HepG2 (cell line): ENCODE measurements around the gene OR10H1. TPM values are rescaled to one million over a fixed set of nuclear protein-coding genes. Genes with fewer than 3 reads are reported as not detected.

Experiments used
- ATAC-seq: fragments of 200-7000 bp; cut with Tn5 transposase; 3 replicates; pipeline ENCODE4 v1.9.1; 2020; ENCODE audit warnings: mild to moderate bottlenecking, moderate library complexity
- BruUV-seq: library from RNA; stranded (reverse); fragments of 400-500 nt; replicated peaks from 2 replicates; lab custom pipeline; 2021; lab: Mats Ljungman, UMichigan
- CTCF ChIA-PET: fragments of 300-600 bp; formaldehyde crosslinking; extraction: SDS; loops from one replicate; lab custom pipeline; 2021; ENCODE audit warnings: low total read pairs, inconsistent platforms, low intra/inter-chr PET ratio; lab: Yijun Ruan, JAX
- POLR2A ChIA-PET: fragments of 350-600 bp; sonication (Branson Sonifier 250); formaldehyde crosslinking; loops from one replicate; lab custom pipeline; 2020; ENCODE audit warnings: antibody characterized with exemption, inconsistent platforms; lab: Yijun Ruan, JAX
- DNase-seq: peaks from one replicate; pipeline ENCODE4 v3.0.0-alpha.2; 2015; ENCODE audit warnings: low spot score
- FAIRE-seq: peaks from 3 replicates; lab custom pipeline; 2011; peaks lifted over from hg19 to GRCh38; lab: Jason Lieb, UNC
- H2AFZ ChIP-seq: one replicate; pipeline ENCODE4 v1.6.1; 2011; ENCODE audit warnings: low read length, inconsistent platforms
- H3K27ac ChIP-seq: fragments of 300-600 bp; 3 replicates; pipeline ENCODE4 v1.8.0; 2011; ENCODE audit warnings: mixed run types, mild to moderate bottlenecking, mixed read lengths, low read length, inconsistent platforms; ENCODE audit not compliant: insufficient read depth; ENCODE audit errors: extremely low read length
- H3K27me3 ChIP-seq, 2 experiments: fragments of 200-600 bp in 1 of 2; 2 replicates in 1 of 2; 3 replicates in 1 of 2; pipeline versions ENCODE4 v1.6.0 to v1.8.0; 2011; ENCODE audit warnings: low read length in 2 of 2, mild to moderate bottlenecking in 2 of 2, moderate library complexity in 2 of 2, inconsistent platforms in 1 of 2; ENCODE audit not compliant: insufficient read depth in 2 of 2, control insufficient read depth in 1 of 2
- H3K36me3 ChIP-seq, 2 experiments: fragments of 200-600 bp in 1 of 2; replicated peaks in 1 of 2; 2 replicates in 1 of 2; 3 replicates in 1 of 2; pipeline versions ENCODE4 v1.5.1 to v1.8.0; 2011; ENCODE audit warnings: low read length in 2 of 2, inconsistent platforms in 1 of 2; ENCODE audit not compliant: insufficient read depth in 2 of 2, control insufficient read depth in 1 of 2
- H3K4me1 ChIP-seq: 2 replicates; pipeline ENCODE4 v1.5.1; 2012; ENCODE audit warnings: low read length, inconsistent platforms; ENCODE audit not compliant: insufficient read depth
- H3K4me2 ChIP-seq: 2 replicates; pipeline ENCODE4 v1.6.0; 2011; ENCODE audit warnings: low read depth, low read length, inconsistent platforms
- H3K4me3 ChIP-seq, 3 experiments: fragments of 200-600 bp in 1 of 3; sonication (generic), shearing (Covaris generic) in 1 of 3; replicated peaks in 1 of 3; 2 replicates each; pipeline ENCODE4 v1.5.1; 2011 to 2016; ENCODE audit warnings: low read length in 3 of 3, inconsistent platforms in 2 of 3, low read depth in 2 of 3, mild to moderate bottlenecking in 2 of 3, control low read depth in 1 of 3, mixed read lengths in 1 of 3; ENCODE audit not compliant: insufficient read depth in 1 of 3
- H3K79me2 ChIP-seq: one replicate; pipeline ENCODE4 v1.6.1; 2011; ENCODE audit warnings: low read length, inconsistent platforms; ENCODE audit not compliant: insufficient read depth
- H3K9ac ChIP-seq: 2 replicates; pipeline ENCODE4 v1.6.0; 2011; ENCODE audit warnings: mild to moderate bottlenecking, low read depth, low read length, inconsistent platforms; ENCODE audit not compliant: insufficient read depth
- H3K9me3 ChIP-seq: 2 replicates; pipeline ENCODE4 v1.5.1; 2012; ENCODE audit warnings: mild to moderate bottlenecking, low read length
- H4K20me1 ChIP-seq: 2 replicates; pipeline ENCODE4 v1.6.0; 2011; ENCODE audit warnings: inconsistent platforms, mild to moderate bottlenecking, low read length, moderate library complexity; ENCODE audit not compliant: insufficient read depth
- CC2D1A ChIP-seq: sonication (generic); formaldehyde crosslinking; IDR thresholded peaks from 2 replicates; pipeline ENCODE4 v1.8.1; 2023; ENCODE audit warnings: mild to moderate bottlenecking, missing genetic modification reagents
- EP300 ChIP-seq, 3 experiments: sonication (generic) in 1 of 3; formaldehyde crosslinking in 1 of 3; IDR thresholded peaks; 2 replicates each; pipeline versions ENCODE4 v1.5.1 to v1.6.1; 2011 to 2020; ENCODE audit warnings: low read depth in 2 of 3, low read length in 2 of 3, borderline replicate concordance in 1 of 3, improper control_type of control experiment in 1 of 3, mild to moderate bottlenecking in 1 of 3, missing genetic modification reagents in 1 of 3, moderate library complexity in 1 of 3
- HIVEP1 ChIP-seq: sonication (generic); formaldehyde crosslinking; IDR thresholded peaks from 2 replicates; pipeline ENCODE4 v1.4.0; 2020; ENCODE audit warnings: mild to moderate bottlenecking, missing genetic modification reagents
- HNRNPK ChIP-seq: fragments of 200-400 bp; formaldehyde crosslinking; IDR thresholded peaks from 2 replicates; pipeline ENCODE4 v1.6.1; 2018; ENCODE audit warnings: low read length, low read depth, moderate library complexity, mild to moderate bottlenecking; ENCODE audit not compliant: poor library complexity, severe bottlenecking
- KAT2B ChIP-seq: fragments of 150-350 bp; IDR thresholded peaks from 2 replicates; pipeline ENCODE4 v1.6.1; 2014; ENCODE audit warnings: low read depth, low read length, borderline replicate concordance
- MED8 ChIP-seq: sonication (generic); formaldehyde crosslinking; IDR thresholded peaks from 2 replicates; pipeline ENCODE4 v1.8.1; 2023; ENCODE audit warnings: mild to moderate bottlenecking, missing genetic modification reagents; ENCODE audit not compliant: insufficient replicate concordance
- MEF2D ChIP-seq: sonication (generic); formaldehyde crosslinking; IDR thresholded peaks from 2 replicates; pipeline ENCODE4 v1.5.1; 2020; ENCODE audit warnings: mild to moderate bottlenecking, missing genetic modification reagents
- PCBP1 ChIP-seq: fragments of 200-400 bp; formaldehyde crosslinking; IDR thresholded peaks from 2 replicates; pipeline ENCODE4 v1.6.1; 2017; ENCODE audit warnings: mild to moderate bottlenecking, low read depth, low read length, borderline replicate concordance
- ZNF558 ChIP-seq: sonication (generic); formaldehyde crosslinking; IDR thresholded peaks from 2 replicates; pipeline ENCODE4 v1.9.0; 2022; ENCODE audit warnings: mild to moderate bottlenecking, missing genetic modification reagents, borderline replicate concordance
- WGBS: methylation state at CpG from one replicate; pipeline ENCODE4 v1.1.6; 2017; ENCODE audit warnings: low lambda C conversion rate; 5-methylcytosine and 5-hydroxymethylcytosine counted together
- in situ Hi-C: cut with HindIII; loops from 2 replicates; pipeline ENCODE4 v1.10.0; 2017; ENCODE audit warnings: low pct_unique_long_range_greater_than_20kb; ENCODE audit not compliant: extremely low pct_ligation_motif_present
- intact Hi-C: fragments of 100-400 bp; cut with micrococcal nuclease; formaldehyde crosslinking; loops from one replicate; pipeline ENCODE4 v1.10.0; 2022; ENCODE audit not compliant: unreplicated experiment
- polyA plus RNA-seq, 8 experiments: library from polyadenylated mRNA; depleted of rRNA in 3 of 8; stranded (reverse) in 7 of 8; unstranded in 1 of 8; fragments of >200 nt; fragmentation: Illumina TruSeq in 4 of 8; extraction: Trizol in 4 of 8; gene quantifications; 2 replicates each; pipeline versions ENCODE4 v1.2.1 to v1.2.3, GENCODE V29; 2011 to 2016; ENCODE audit warnings: low read depth in 4 of 8, missing spikeins in 1 of 8, mixed read lengths in 1 of 8; ENCODE audit not compliant: insufficient read depth in 1 of 8
- total RNA-seq, 5 experiments: library from RNA; depleted of rRNA; stranded (reverse); fragments of >200 nt; fragmentation: Illumina TruSeq; extraction: Trizol; gene quantifications; 2 replicates each; pipeline ENCODE4 v1.2.3, GENCODE V29; 2016; ENCODE audit warnings: low read depth in 1 of 5

The OR10H1 gene
- total and polyA plus RNA-seq, 2 of the 13 experiments (the other 11 are each of a cell fraction or from before 2014, with no cell fraction given), result not detected

- Histone ChIP-seq H3K27me3 (peaks cover 2% of the 10 kb centered on the region in 2 experiments; a peak in 2 of 5 replicates), H4K20me1 (no peaks in the 10 kb centered on the region), H2AFZ (no peak overlapping the region), H3K4me2 (no peak overlapping the region), H3K9me3 (no peaks in the 10 kb centered on the region), H3K4me1 (no peaks in the 10 kb centered on the region), H3K9ac (no peak overlapping the region), H3K4me3 (no peak overlapping the region), H3K27ac (no peak overlapping the region), H3K79me2 (no peaks in the 10 kb centered on the region), H3K36me3 (no peaks in the 10 kb centered on the region)
- intact Hi-C loops, result no loop called here
- ATAC-seq (no peak), DNase-seq (no peak), FAIRE-seq (no peak)
- ChIA-PET CTCF (no interaction called here), POLR2A (no interaction called here)
- no TSS peak for BruUV-seq
- in situ Hi-C loops, result no loop called here
- WGBS, result 18% methylated on average over 7 of the region's 7 CpGs
- TF ChIP-seq ZNF558 (no peak), KAT2B (no peak), HNRNPK (peak; percentile 97), EP300 (IDR thresholded peaks at IDR 0.05; ENCODE audit: low read depth in 2 of 2, low read length in 2 of 2) (no peak), EP300 (CRISPR knock-in tag; IDR thresholded peaks at IDR 0.05; ENCODE audit: borderline replicate concordance) (no peak), CC2D1A (CRISPR knock-in tag) (no peak), PCBP1 (peak; percentile 92), MED8 (no peak), HIVEP1 (CRISPR knock-in tag) (no peak)
Observed at GRCh38 chr19:15862444-15862843, 47.0 kb upstream of the OR10H1 start.

GRCh38 chr19:15860522-15860921 lies 45.1 kb upstream of the OR10H1 start:
- ChIA-PET CTCF (no interaction called here), POLR2A (interaction anchor here (1.3 kb wide), 1 partner anchor 24 kb away, joined by 3 read pairs; no protein-coding TSS in a partner anchor)
- H3K4me2 ChIP-seq, result no peak overlapping the region
- BruUV-seq, result no TSS peak
- TF ChIP-seq MEF2D (CRISPR knock-in tag), result no peak
- H4K20me1 ChIP-seq, result no peaks in the 10 kb centered on the region
- H2AFZ ChIP-seq, result no peak overlapping the region
- no peaks in the 10 kb centered on the region for H3K9me3 ChIP-seq
- no peak overlapping the region for H3K9ac ChIP-seq
- no peak overlapping the region for H3K4me3 ChIP-seq
- H3K27ac ChIP-seq, result no peak overlapping the region
- ATAC-seq (no peak), DNase-seq (no peak), FAIRE-seq (no peak)
- intact Hi-C loops, result no loop called here
- 13% methylated on average over 6 of the region's 6 CpGs for WGBS
- H3K79me2 ChIP-seq, result no peaks in the 10 kb centered on the region
- peaks cover 2% of the 10 kb centered on the region in 2 experiments; a peak in 2 of 5 replicates for H3K27me3 ChIP-seq
- no peaks in the 10 kb centered on the region for H3K36me3 ChIP-seq
- no peaks in the 10 kb centered on the region for H3K4me1 ChIP-seq
- in situ Hi-C loops, result no loop called here
